CD4-positive, alpha-beta T cell treated with Interleukin-6 for 4 hours (primary cell): ENCODE data around the gene C17orf113.
A peak's percentile ranks its signal among the peaks of the same experiment; 100 is the strongest.

ENCODE experiments used
- DNase-seq: peaks from one replicate; pipeline ENCODE4 v3.0.0-alpha.2; 2020; ENCODE audit warnings: mixed read lengths

The C17orf113 gene

GRCh38 chr17:42072323-42073187 is 22.2 kb upstream of the C17orf113 start:
- no peak for DNase-seq

- DNase-seq = no peak
These were observed 21.4 kb upstream of the C17orf113 start for GRCh38 chr17:42071810-42072209.

GRCh38 chr17:42068979-42069378 is 18.6 kb upstream of the C17orf113 start:
- no peak for DNase-seq

- DNase-seq = peak; percentile 79
These were observed 17.1 kb upstream of the C17orf113 start for GRCh38 chr17:42067371-42068091.

- no peak for DNase-seq
These were observed 14.8 kb upstream of the C17orf113 start for GRCh38 chr17:42065201-42065600.

GRCh38 chr17:42062681-42063080 is 12.3 kb upstream of the C17orf113 start:
- DNase-seq = no peak

- DNase-seq = no peak
These were observed 11.5 kb upstream of the C17orf113 start for GRCh38 chr17:42061646-42062487.

GRCh38 chr17:42060231-42060630 is 9.8 kb upstream of the C17orf113 start:
- DNase-seq = no peak

- no peak for DNase-seq
These were observed 9.4 kb upstream of the C17orf113 start for GRCh38 chr17:42059815-42060214.

- DNase-seq = no peak
These were observed 7.7 kb upstream of the C17orf113 start for GRCh38 chr17:42058063-42058462.

- no peak for DNase-seq
These were observed 6.2 kb upstream of the C17orf113 start for GRCh38 chr17:42056635-42057034.

GRCh38 chr17:42055496-42055895 is 5.1 kb upstream of the C17orf113 start:
- DNase-seq = no peak

- no peak for DNase-seq
These were observed 4.6 kb upstream of the C17orf113 start for GRCh38 chr17:42055027-42055426.

GRCh38 chr17:42053731-42054500 is 3.5 kb upstream of the C17orf113 start:
- no peak for DNase-seq

- DNase-seq = no peak
These were observed 2.0 kb upstream of the C17orf113 start for GRCh38 chr17:42052346-42052877.

GRCh38 chr17:42051645-42052044 is 1.2 kb upstream of the C17orf113 start:
- DNase-seq = no peak

- no peak for DNase-seq
These were observed 606 bp upstream of the C17orf113 start for GRCh38 chr17:42051013-42051400.

GRCh38 chr17:42049834-42050392 is 488 bp downstream of the C17orf113 start:
- no peak for DNase-seq

- DNase-seq = no peak
These were observed 3.1 kb downstream of the C17orf113 start for GRCh38 chr17:42047343-42047742.

- DNase-seq = no peak
These were observed 4.7 kb downstream of the C17orf113 start for GRCh38 chr17:42045719-42046118.

- no peak for DNase-seq
These were observed 7.6 kb downstream of the C17orf113 start for GRCh38 chr17:42042598-42043319.
